HG02571 (cell line): ENCODE data around the gene CELF2.

Source experiments
- ATAC-seq: cut with Tn5 transposase; IDR thresholded peaks from one replicate; pipeline ENCODE4 v1.9.1; 2021; ENCODE audit warnings: mild to moderate bottlenecking, moderate library complexity; ENCODE audit not compliant: unreplicated experiment

CELF2 gene

DNA sequence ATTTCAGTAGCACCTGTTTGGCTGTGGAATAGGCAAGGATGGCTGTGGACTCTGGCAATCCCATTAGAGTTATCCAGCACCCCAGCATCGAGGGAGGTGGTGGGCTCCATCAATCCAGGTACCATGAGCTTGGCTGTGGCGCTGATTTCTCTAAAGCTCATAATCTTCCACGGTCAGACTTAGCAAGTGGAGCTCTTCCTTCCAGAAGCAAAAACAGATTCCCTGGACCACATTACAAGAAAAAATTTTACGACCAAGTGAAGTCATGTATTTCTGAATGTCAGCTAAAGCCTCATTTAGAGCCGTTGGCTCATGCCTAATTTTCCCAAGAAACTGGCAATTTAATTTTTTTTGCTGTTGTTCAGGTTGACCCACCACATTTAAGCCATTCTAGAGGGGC, 135.1 kb downstream of the CELF2 start:
- ATAC-seq, result no peak

DNA sequence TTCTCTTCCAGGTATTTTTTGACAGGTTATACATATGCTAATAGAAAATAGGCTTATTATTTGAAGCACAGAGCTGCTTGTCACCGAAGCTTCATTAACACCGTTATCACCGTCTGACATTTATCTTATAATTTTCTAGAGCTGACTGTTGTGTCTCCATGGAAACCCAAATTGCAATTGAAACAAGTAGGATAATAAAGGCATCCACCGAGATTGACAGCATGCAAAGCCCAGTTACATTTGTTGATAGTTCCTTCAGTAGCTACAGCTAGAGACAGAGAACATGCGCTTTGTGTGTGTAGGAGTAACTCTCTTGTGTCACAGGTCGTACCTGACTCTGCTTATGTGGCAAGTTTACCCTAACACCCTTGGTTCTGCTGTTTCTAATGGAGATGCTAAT, 135.6 kb downstream of the CELF2 start:
- ATAC-seq, result no peak

DNA sequence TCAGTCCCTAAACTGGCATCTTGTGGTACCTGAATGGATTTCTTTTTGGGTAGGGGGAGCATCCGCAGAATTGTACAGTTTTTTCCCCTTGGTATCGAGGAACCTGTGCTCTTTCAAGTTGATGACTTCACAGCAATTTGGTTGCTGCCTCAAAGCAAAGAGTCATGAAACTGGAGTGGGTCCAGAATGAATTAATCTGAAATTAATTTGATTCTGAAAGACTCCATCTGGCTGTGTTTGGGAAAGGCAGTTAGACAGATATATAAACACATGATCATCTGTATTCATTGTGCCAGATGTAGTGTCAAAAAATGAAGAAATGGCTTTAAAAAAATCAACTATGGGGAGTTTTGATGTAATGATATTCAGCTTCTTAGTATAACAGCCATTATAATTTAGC, 136.1 kb downstream of the CELF2 start:
- ATAC-seq, result no peak

DNA sequence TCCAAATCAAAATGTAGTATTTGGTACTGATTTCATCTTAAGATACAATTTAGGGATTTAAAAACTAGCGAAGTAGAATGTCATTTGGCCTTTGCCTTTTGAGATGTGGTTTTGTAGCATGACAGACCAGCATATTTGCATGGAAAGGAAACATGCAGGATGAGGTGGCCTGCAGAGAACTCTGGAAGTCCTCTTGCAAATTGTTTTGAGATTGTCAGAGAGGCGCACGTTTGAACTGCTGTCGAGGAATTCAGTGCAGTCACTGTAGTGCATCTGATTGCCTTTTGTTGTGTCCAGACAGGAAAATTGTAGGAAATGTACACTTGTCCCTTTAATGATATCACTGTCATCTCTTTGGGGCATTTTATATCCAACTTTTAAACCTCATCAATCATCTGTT, 136.7 kb downstream of the CELF2 start:
- no peak for ATAC-seq

DNA sequence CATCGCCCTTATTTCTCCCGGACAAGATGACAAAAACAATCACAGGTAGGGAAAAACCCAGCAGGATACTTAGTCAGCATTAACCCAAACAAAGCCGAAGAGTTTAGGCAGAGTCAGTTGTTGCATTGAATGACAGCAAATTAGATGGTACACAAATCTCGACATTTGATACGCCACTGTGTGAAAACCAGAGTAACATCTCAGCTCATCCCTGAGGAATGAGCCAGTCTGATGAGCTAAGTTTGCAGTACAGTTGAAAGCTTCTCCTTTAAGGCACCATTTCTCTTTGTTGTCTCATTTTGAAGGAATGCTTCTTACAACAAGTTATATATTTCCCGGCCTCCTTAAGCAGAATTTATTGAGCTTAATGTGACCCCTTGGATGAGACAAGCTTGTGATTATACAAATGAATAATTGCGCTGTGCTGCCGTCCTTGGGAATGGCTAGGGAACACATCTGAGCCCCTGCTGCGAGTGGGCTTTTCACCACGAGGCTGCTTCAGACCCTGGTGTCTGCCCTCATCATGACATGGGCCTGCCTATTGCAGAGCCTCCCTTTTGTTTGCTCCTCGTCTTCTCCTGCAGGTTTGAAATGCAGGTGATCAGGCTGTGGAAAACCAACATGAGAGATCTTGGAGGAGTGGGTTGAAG, 137.3 kb downstream of the CELF2 start:
- ATAC-seq, result no peak

DNA sequence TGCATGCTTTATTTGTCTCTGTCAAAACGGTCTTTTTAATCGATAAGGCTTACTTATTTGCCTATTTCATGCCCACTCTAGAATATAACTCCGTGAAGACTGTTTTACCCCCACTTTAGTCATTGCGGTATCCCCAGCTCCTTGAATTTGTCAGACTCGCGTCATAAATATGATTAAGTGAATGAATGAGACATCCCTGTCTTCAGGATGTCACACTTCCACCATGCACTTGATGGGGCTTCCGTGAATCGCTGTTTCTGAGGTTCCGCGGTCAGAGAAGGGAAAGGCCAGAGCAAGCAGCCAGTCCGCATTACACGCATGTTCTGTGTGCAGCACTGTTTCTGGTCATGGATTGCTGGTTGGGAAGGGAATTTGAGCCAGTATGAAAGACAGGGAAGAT, 138.8 kb downstream of the CELF2 start:
- ATAC-seq, result no peak

DNA sequence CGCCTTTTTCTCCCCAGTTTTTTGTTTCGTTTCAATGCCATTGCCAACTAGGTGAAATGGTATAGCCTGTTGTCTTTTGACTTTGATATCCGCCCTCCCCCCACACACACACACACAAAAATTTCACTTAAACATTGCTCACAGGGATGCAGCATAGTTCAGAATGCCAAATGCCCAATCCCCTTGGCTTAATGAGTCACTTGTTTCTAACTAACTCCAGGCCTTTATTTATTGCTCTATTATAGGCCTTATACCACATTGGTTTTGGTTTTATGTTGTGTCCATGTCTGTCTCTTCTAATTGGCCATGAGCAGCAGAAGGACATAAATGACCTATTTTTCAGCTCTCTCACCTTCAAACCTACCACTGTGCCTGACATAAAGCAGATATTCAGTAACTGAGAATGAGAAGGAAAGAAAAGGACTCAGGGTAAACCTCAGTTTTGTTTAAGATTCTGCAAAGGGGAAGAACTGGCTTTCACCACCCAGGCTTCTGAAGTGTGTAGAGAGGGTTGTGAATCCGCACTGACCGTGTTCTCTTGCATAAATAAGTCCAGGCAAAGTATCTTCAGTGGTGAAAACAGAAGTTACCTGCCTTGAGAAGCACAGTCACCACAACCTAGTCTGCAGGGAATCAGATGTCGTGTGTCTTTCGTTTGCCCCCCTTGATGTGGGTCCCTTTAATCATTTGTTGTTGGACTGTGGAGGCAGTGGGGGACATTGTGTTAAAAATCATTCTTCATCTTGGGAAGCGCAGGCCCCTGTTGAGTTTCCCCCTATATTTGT, 139.8 kb downstream of the CELF2 start:
- ATAC-seq, result no peak

DNA sequence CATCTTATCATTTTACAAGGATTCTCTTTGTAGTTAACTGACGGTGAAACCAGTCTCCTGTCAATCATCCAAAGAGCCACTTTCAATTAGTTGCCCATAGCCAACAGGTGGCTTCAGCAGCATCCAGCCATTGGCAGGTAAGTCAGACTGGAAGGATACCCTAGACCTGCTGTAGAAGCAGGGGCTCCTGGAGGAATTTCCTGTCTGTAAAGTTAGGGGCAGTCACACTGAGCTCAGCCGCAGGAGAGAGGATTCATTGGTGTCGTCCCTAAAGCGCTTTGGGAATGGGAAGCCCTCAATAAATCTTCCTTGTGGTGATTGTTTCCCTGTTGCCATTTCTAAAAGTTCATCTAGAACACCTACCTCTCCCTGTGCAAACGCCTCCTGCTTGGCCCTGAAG, 140.4 kb downstream of the CELF2 start:
- ATAC-seq, result no peak

DNA sequence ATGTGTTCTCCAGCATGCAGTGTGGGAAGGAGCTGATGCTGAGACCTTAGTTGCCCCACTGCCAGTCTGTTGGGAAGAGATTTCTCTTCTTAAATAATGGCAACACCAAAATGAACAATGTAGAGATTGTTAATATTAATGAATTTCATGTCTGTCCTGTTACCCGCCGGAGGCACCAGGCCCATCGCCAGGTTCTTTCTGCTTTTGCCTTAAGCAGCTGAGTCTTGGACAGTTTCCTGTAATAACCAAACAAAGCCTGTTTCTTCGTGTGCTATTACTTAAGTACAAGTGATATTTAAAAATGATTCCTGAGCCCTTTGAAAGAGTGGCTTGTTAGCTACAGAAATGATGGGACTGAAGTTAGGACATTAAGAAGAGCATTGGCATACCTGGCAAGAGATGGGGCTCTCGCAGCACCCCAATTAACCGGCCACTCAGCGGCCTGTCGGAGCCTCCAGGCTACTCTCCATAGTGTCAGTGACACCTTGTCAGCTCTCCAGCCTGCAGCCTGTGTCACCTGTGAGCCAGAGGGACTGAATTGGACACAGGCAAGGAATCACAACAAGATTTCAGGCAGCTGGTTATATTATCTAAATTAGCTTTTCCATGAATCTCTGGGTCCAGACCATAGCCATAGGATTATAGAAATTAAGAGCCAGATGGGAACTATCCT, 142.0 kb downstream of the CELF2 start:
- ATAC-seq, result no peak

DNA sequence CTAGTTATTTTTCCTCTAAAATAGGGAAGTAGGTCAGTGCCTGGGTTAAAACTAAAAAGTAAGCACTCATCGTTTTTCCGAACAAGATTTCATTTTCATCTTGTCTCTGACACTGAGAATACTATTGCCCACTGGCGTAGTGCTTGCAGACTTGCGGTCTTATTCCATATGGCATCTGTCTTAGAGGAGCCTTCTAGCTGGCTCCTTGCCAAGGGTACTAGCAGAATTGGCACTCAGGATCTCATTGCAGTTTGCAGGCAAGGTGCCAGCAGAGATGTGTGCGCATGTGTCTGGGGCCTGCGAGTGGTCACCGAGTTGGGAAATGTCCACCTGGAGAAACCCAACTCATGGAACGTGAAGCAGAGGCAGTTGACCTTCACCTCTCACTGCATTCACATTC, 143.4 kb downstream of the CELF2 start:
- ATAC-seq, result no peak

DNA sequence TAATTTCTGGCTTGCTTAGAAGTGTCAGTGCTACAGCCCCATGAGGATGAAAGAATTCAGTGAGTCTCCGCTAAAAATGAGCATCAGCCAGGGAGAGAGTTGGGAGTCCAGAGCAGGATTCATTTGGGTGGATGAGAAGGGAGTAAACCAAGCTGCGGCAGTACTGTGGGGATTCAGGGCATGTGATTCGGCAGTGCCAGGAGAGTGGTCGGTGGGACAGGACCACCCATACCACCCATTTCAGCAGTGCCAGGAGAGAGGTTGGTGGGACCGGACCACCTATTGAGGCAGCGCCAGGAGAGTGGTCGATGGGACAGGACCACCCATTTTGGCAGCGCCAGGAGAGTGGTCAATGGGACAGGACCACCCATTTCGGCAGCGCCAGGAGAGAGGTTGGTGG, 144.2 kb downstream of the CELF2 start:
- ATAC-seq, result no peak

DNA sequence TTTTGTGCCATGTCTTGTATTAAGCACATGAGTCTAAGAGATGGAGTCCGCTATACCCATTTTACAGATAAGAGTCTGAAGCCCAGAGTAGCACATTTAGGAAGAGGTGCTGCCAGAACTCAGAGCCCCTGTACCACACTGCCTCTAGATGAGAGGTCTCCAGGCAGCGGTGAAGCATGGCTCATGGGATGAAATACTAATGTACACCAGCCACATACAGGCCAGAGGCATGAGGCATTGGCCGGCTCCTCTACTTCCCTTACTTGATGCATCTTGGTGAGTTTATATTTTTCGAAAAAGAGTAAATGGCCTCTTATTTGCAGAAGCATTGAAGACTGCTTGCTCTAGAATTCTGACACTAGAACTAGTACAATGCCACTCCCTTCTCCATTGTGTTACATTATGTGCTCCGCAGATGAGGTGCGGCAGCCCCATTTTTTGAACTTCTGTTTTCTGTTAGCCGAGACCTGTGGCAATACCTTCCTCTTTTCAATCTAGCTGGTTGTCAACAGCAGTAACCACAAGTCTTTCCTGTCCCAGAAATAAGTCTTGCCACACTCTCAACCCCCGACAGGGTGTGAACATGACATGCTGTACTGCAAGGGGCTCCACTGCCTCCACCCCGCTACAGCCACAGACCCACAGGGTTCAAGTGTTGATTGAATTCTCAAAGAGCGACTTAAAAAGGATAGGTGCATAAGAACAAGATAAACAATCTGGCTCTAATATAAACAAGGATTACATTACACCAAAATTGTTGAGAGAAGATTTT, 145.3 kb downstream of the CELF2 start:
- ATAC-seq, result peak; percentile 66

DNA sequence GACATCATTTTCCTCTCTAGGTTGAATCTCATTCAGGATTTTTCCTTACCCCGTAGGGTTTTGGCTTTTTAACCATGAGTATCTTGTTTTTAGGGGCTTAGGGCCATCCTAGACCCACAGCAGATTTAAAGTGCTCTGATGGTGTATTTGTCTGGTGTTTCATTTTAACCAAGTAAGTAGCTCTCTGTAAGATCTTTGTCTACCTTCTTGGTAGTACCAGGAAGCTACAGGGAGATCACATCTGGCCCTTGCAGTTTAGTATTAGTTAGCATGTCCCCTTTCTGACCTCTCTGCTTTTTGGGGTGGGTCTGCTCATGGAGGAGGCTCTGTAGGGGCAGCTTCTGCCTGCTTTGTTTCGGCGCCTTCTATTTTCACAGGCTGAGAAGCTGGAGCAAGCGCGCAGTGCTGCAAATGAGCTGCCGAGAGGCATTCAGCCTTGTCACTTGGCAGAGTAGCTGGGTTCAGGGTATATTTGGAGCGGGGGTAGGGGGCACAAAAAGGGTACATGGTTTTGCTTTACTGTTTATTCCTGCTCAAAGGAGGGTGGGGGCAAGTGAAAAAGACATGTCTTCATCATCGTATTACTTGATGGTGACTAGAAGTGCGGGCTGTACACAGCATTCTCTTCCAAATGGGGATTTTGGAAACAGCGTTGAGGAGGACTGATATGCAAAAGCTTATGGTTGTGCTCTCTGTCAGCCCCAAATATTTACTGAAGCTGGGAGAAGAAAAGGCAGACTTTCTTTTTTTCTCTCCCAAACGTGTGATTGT, 146.3 kb downstream of the CELF2 start:
- ATAC-seq, result no peak

DNA sequence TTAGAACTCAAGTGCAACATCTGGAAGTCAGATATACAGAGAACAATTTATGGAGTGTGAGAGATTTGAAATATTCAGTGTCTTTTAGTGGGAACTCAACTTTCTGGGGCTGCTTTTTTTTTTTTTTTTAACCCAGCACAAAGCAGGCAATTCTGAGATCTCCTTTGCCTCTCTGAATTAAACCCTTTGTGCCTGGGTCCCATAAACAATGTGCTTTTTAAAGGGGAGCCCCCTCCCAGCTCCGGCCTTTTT, 146.8 kb downstream of the CELF2 start:
- ATAC-seq, result no peak

DNA sequence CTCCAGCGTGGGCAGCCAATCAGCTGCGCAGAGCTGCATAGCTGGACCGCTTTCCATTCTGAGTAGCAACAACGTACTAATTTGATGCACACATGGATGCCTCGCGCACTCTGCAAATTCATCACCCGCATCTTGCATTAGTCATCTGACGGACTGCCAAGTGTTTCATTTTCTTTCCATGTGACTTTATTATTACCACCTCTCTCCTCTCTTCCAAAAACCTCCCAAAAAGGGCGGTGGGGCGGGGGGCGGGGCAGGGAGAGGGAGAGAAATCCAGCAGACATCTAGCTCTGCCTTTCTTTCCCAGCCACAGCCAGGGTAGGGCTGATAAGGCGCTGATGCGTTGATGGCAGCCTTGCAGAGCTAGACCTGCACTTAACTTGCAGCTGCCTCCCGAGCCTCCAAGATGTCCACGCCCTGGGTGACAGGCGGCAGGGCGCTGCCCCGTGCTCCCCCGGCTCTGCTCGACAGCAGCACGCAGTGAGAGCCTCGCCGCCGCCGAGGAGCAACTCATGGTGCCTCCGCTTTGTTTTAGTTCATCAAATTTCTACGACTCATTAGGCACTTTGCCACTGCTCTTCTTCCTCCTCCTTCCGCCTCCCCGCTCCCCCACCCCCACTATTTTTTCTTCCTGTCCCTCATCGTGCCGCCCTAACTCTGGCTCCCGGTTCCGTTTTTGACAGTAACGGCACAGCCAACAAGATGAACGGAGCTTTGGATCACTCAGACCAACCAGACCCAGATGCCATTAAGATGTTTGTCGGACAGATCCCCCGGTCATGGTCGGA, 147.3 kb downstream of the CELF2 start:
- no peak for ATAC-seq

DNA sequence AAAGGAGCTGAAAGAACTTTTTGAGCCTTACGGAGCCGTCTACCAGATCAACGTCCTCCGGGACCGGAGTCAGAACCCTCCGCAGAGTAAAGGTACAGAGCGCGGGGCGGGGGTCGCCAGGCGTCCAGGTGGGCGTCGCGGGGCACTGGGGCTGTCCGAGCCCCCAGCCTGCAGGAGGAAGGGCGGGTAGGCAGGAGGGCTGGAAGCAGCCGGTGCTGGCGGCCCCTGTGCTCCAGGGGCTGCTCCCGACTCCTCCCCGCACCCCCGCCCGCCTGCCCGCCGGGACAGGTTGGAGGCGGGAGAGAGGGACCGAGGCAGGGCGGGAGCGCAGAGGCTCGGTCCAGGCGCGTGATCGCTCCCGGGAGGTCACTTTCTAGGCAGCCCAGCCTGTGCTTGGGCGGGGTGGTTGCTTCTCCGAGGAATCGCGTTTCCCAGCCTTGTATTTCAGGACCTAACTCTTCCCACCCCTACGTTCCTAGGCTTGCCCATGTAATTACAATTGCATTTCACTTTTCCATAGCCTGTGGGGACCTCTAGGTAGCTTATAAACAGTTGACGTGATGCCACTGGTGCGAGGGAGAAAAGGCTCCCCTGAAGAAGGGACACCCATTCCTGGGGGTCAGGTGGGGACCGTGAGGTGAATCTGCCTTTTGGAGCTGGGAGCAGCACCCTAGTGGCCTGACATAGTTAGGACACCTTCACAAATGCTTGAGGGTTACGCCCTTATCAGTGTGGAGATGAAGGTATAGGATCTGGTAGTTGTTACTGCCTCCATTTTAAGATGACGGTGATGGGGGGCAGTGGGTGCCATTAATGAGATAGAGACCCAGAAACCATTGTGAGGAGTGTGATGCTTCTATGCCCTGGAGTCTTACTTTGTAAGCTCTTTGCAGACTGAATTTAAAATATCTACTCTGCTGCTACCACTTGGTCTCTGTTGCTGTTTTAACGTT, 148.2 kb downstream of the CELF2 start:
- peak; percentile 53 for ATAC-seq

DNA sequence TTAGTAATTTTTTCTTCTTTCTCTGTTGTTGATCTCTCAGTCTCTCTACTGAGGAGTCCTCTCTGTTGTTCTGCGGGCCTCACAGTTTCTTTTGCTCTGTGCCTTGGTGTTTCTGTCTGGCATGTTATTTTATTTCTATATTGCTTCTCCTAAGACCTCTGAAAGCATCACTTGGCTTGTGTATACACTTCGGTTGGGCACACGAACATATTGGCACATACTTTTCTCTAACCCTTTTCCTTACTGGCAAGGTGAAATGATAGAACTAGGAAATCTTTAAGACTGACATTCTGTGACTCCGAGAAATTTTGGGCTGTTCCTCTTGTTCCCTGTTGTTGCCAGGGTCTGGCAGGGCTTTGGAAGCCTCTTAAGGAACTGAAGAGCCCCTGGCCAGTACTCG, 148.9 kb downstream of the CELF2 start:
- no peak for ATAC-seq

DNA sequence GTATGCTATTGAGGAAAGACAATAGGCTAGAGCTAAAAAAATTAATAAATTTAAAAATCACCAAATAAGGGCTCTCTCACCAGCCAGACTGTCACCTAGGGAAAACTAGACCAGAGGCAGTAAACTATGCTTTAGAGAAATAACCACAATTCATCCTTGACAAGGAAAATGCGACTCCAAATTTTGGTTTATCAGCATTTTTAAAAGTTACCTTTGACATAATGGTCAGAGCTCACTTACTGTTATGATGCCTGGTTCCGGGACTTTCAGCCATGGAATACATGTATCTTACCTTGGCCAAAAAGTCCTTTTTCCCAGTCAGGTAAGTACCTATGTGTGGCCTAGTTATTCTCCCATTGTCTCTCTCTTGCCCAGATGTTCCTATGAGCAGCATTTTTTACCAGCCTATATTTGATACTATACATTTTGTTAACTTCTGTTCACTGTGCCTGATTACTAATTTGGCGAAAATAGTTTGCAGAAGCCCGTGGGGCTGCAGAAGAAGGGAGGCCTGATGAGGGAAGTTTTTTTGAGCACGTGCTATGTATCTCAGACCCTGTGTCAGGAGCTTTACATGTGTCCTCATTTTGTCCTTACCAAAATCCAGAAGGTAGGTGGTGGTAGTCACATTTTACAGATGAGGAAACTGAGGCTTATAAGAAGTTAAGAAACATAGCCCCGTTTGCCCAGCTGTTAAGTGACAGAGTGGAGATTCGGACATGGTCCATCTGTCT, 149.7 kb downstream of the CELF2 start:
- ATAC-seq, result no peak
